IMR-90 (cell line): ENCODE results near the gene SHISA8. TPM values are rescaled to one million over a fixed set of nuclear protein-coding genes. Genes with fewer than 3 reads are reported as not detected.

Experiments
- CTCF ChIP-seq: conservative IDR thresholded peaks from 2 replicates; pipeline ENCODE4 v1.5.1; 2012; ENCODE audit warnings: mild to moderate bottlenecking, low read depth, low read length, improper control_type of control experiment
- MAFK ChIP-seq: IDR thresholded peaks from 2 replicates; pipeline ENCODE4 v1.6.1; 2012; ENCODE audit warnings: low read depth, low read length, improper control_type of control experiment
- RAD21 ChIP-seq: IDR thresholded peaks from 2 replicates; pipeline ENCODE4 v1.6.1; 2012; ENCODE audit warnings: low read length, improper control_type of control experiment
- polyA plus RNA-seq, 3 experiments: library from polyadenylated mRNA; depleted of rRNA; stranded (reverse); fragments of >200 nt; gene quantifications; 2 replicates each; pipeline ENCODE4 v1.2.3, GENCODE V29; 2012; ENCODE audit warnings: low replicate concordance in 1 of 3
- total RNA-seq: library from RNA; depleted of rRNA; stranded (reverse); fragments of >200 nt; gene quantifications from 2 replicates; pipeline ENCODE4 v1.2.3, GENCODE V29; 2012

Gene SHISA8
- total and polyA plus RNA-seq, 2 of the 4 experiments (the other 2 are of a cell fraction) = not detected

- no peak for TF ChIP-seq CTCF
- no peak for TF ChIP-seq MAFK
- no peak for TF ChIP-seq RAD21
Observed at GRCh38 chr22:41908411-41909309, 6.2 kb downstream of the SHISA8 start (continued).
